Measurements from ENCODE around the gene SMG9. TPM values are rescaled to one million over a fixed set of nuclear protein-coding genes. Genes with fewer than 3 reads are reported as not detected.

SMG9 gene
- total and polyA plus RNA-seq, 4 donors = 5.4 to 8.9 (median 5.8) TPM

GRCh38 chr19:43789029-43789428 lies 34.3 kb upstream of the SMG9 start:
- Histone ChIP-seq H3K27me3 (ENCODE audit: control insufficient read depth in 4 of 4, insufficient read depth in 4 of 4, low read length in 3 of 4) (no peaks in the 10 kb centered on the region), H3K9ac (ENCODE audit: low read depth in 1 of 2, low read length in 2 of 2) (no peak overlapping the region), H3K4me1 (ENCODE audit: control insufficient read depth in 4 of 4, insufficient read depth in 4 of 4, low read length in 3 of 4) (no peaks in the 10 kb centered on the region), H3K36me3 (ENCODE audit: control insufficient read depth in 4 of 4, insufficient read depth in 3 of 4, low read depth in 1 of 4, low read length in 3 of 4) (no peaks in the 10 kb centered on the region), H3K4me3 (ENCODE audit: low read depth in 1 of 3, low read length in 3 of 3) (no peak overlapping the region), H3K27ac (ENCODE audit: low read depth in 1 of 2, low read length in 2 of 2) (no peak overlapping the region), H3K9me3 (ENCODE audit: control insufficient read depth in 4 of 4, low read length in 3 of 4) (no peaks in the 10 kb centered on the region)
- WGBS = 5% methylated on average over 3 of the region's 3 CpGs
- no peak for DNase-seq (ENCODE audit: low spot score)
- no peak for TF ChIP-seq SP1 (IDR thresholded peaks at IDR 0.05)
- TF ChIP-seq REST (IDR thresholded peaks at IDR 0.05) = peak; percentile 96

- Histone ChIP-seq H3K4me3 (ENCODE audit: low read depth in 1 of 3, low read length in 3 of 3) (no peak overlapping the region), H3K27ac (ENCODE audit: low read depth in 1 of 2, low read length in 2 of 2) (no peak overlapping the region), H3K4me1 (ENCODE audit: control insufficient read depth in 4 of 4, insufficient read depth in 4 of 4, low read length in 3 of 4) (no peaks in the 10 kb centered on the region), H3K9me3 (ENCODE audit: control insufficient read depth in 4 of 4, low read length in 3 of 4) (no peaks in the 10 kb centered on the region), H3K27me3 (ENCODE audit: control insufficient read depth in 4 of 4, insufficient read depth in 4 of 4, low read length in 3 of 4) (no peaks in the 10 kb centered on the region), H3K9ac (ENCODE audit: low read depth in 1 of 2, low read length in 2 of 2) (no peak overlapping the region), H3K36me3 (ENCODE audit: control insufficient read depth in 4 of 4, insufficient read depth in 3 of 4, low read depth in 1 of 4, low read length in 3 of 4) (no peaks in the 10 kb centered on the region)
- TF ChIP-seq REST (IDR thresholded peaks at IDR 0.05) (no peak), FOXA1 (IDR thresholded peaks at IDR 0.05) (no peak), NR2F2 (IDR thresholded peaks at IDR 0.05) (no peak), HNF4G (IDR thresholded peaks at IDR 0.05) (no peak), RXRA (IDR thresholded peaks at IDR 0.05) (no peak), ATF3 (IDR thresholded peaks at IDR 0.05) (no peak), JUND (IDR thresholded peaks at IDR 0.05) (no peak), FOXA2 (IDR thresholded peaks at IDR 0.05) (no peak), TAF1 (conservative IDR thresholded peaks at IDR 0.05) (no peak), YY1 (IDR thresholded peaks at IDR 0.05) (no peak), MAX (IDR thresholded peaks at IDR 0.05) (no peak), SP1 (IDR thresholded peaks at IDR 0.05) (no peak), CTCF (IDR thresholded peaks at IDR 0.05; ENCODE audit: low read depth, low read length, missing input control) (no peak), HNF4A (conservative IDR thresholded peaks at IDR 0.05) (no peak), ZBTB33 (IDR thresholded peaks at IDR 0.05) (no peak)
- DNase-seq (ENCODE audit: low spot score) = no peak
- WGBS = 56% methylated on average over 1 of the region's 1 CpG
Measured at GRCh38 chr19:43786665-43787064, 31.9 kb upstream of the SMG9 start.
